ENCODE measurements around the gene SLC26A4. TPM values are rescaled to one million over a fixed set of nuclear protein-coding genes. Genes with fewer than 3 reads are reported as not detected.

SLC26A4 gene
- total and polyA plus RNA-seq, 9 of the 15 experiments (the other 6 are each of a cell fraction or from before 2014, with no cell fraction given): 0.09 to 1.2 (median 0.33) TPM

- TF ChIP-seq ATF1 (CRISPR knock-in tag; IDR thresholded peaks at IDR 0.05) (no peak), ATF1 (tag; IDR thresholded peaks at IDR 0.05) (peak; percentile 15; the same call in 1 of the 2 replicates), BMI1 (IDR thresholded peaks at IDR 0.05; ENCODE audit: low read length) (no peak), TFAM (CRISPR knock-in tag; conservative IDR thresholded peaks at IDR 0.05) (no peak), GATAD2A (IDR thresholded peaks at IDR 0.05) (no peak), SOX6 (IDR thresholded peaks at IDR 0.05) (peak; percentile 77), ZBTB40 (IDR thresholded peaks at IDR 0.05) (no peak), ZBTB40 (CRISPR knock-in tag; IDR thresholded peaks at IDR 0.05) (no peak), ZNF518B (CRISPR knock-in tag; IDR thresholded peaks at IDR 0.05) (no peak), U2AF1 (optimal IDR thresholded peaks at IDR 0.05; ENCODE audit: low read depth, low read length) (no peak), TEAD2 (tag; IDR thresholded peaks at IDR 0.05) (no peak), ZNF174 (CRISPR knock-in tag; IDR thresholded peaks at IDR 0.05) (no peak), ZNF140 (CRISPR knock-in tag; IDR thresholded peaks at IDR 0.05) (no peak), CTCF (IDR thresholded peaks at IDR 0.05 in 2 of 3, conservative IDR thresholded peaks at IDR 0.05 in 1 of 3; ENCODE audit: insufficient read depth in 2 of 3, low read depth in 1 of 3, low read length in 3 of 3) (peak; percentile 56 to 91 (median 79); a peak in 5 of 6 replicates), MTF1 (CRISPR knock-in tag; IDR thresholded peaks at IDR 0.05; ENCODE audit: borderline replicate concordance) (no peak)
Measured at GRCh38 chr7:107725138-107725740, 64.6 kb downstream of the SLC26A4 start (continued).
